HEK293 (cell line): Measurements from ENCODE around the gene UBXN6.

Experiments used
- TCF7L2 ChIP-seq: IDR thresholded peaks from 2 replicates; pipeline ENCODE4 v1.6.1; 2011; ENCODE audit warnings: low read depth, mild to moderate bottlenecking, inconsistent platforms, low read length, moderate library complexity, borderline replicate concordance
- ZNF274 ChIP-seq, 2 experiments: fragments of 200-500 bp in 1 of 2; fragments of 450-650 bp in 1 of 2; sonication (Bioruptor generic) in 1 of 2; formaldehyde crosslinking in 1 of 2; IDR thresholded peaks; 2 replicates each; pipeline versions ENCODE4 v1.5.1 to v1.6.1; 2014 to 2016; ENCODE audit warnings: borderline replicate concordance in 1 of 2, inconsistent platforms in 1 of 2, low read length in 1 of 2, missing biosample characterization in 1 of 2, missing genetic modification characterization in 1 of 2
- ZNF394 ChIP-seq: fragments of 450-650 bp; formaldehyde crosslinking; IDR thresholded peaks from 2 replicates; pipeline ENCODE4 v1.5.1; 2016; ENCODE audit warnings: missing biosample characterization, missing genetic modification characterization, mild to moderate bottlenecking, moderate library complexity, borderline replicate concordance
- ZNF558 ChIP-seq: fragments of 450-650 bp; formaldehyde crosslinking; IDR thresholded peaks from 2 replicates; pipeline ENCODE4 v1.5.1; 2016; ENCODE audit warnings: missing biosample characterization, missing genetic modification characterization
- ZXDB ChIP-seq: fragments of 450-650 bp; formaldehyde crosslinking; IDR thresholded peaks from 2 replicates; pipeline ENCODE4 v1.5.1; 2016; ENCODE audit warnings: missing biosample characterization, missing genetic modification characterization
- TF ChIP-seq, protein P1 (sequence below): fragments of 450-650 bp; formaldehyde crosslinking; IDR thresholded peaks from 2 replicates; pipeline ENCODE4 v1.5.1; 2016; ENCODE audit warnings: missing biosample characterization, missing genetic modification characterization

DNA sequence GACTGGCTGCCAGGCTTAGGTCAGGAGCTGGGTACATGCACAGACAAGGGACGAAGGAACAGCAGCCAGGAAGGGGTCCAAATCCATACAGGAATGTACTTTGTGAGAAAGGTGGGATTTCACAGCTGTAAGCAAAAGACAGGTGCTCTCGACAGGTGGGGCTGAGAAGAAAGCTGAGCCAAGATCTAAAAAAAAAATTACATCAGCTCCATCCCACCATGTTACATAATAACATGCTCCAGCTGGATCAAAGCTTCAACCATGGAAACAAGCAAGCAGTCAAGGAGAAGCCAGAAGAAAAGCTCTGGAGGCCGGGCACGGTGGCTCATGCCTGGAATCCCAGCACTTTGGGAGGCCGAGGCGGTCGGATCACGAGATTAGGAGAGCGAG is 8.0 kb downstream of the UBXN6 start:
- no peak for TF ChIP-seq ZXDB (tag by site-specific recombination)
- no peak for TF ChIP-seq ZNF394 (tag by site-specific recombination)
- TF ChIP-seq ZNF274 (IDR thresholded peaks at IDR 0.05; ENCODE audit: low read length) = no peak
- TF ChIP-seq ZNF274 (tag by site-specific recombination; IDR thresholded peaks at IDR 0.05; ENCODE audit: borderline replicate concordance) = no peak
- no peak for TF ChIP-seq ZNF558
- TF ChIP-seq TCF7L2 = no peak
- TF ChIP-seq, protein P1, sequence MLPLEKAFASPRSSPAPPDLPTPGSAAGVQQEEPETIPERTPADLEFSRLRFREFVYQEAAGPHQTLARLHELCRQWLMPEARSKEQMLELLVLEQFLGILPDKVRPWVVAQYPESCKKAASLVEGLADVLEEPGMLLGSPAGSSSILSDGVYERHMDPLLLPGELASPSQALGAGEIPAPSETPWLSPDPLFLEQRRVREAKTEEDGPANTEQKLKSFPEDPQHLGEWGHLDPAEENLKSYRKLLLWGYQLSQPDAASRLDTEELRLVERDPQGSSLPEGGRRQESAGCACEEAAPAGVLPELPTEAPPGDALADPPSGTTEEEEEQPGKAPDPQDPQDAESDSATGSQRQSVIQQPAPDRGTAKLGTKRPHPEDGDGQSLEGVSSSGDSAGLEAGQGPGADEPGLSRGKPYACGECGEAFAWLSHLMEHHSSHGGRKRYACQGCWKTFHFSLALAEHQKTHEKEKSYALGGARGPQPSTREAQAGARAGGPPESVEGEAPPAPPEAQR = no peak
